NCI-H510A treated with DMSO at 0.1 percent for 48 hours (cell line): ENCODE results near the gene FOXL3.

Experiments
- DNase-seq: peaks from one replicate; lab custom pipeline; 2025; lab: John Stamatoyannopoulos, UW

The FOXL3 gene

GRCh38 chr7:266851-267840 lies 22.8 kb upstream of the FOXL3 start:
- no peak for DNase-seq

- no peak for DNase-seq
Observed at GRCh38 chr7:268991-269390, 21.0 kb upstream of the FOXL3 start.

- no peak for DNase-seq
Observed at GRCh38 chr7:269721-270120, 20.2 kb upstream of the FOXL3 start.

DNA sequence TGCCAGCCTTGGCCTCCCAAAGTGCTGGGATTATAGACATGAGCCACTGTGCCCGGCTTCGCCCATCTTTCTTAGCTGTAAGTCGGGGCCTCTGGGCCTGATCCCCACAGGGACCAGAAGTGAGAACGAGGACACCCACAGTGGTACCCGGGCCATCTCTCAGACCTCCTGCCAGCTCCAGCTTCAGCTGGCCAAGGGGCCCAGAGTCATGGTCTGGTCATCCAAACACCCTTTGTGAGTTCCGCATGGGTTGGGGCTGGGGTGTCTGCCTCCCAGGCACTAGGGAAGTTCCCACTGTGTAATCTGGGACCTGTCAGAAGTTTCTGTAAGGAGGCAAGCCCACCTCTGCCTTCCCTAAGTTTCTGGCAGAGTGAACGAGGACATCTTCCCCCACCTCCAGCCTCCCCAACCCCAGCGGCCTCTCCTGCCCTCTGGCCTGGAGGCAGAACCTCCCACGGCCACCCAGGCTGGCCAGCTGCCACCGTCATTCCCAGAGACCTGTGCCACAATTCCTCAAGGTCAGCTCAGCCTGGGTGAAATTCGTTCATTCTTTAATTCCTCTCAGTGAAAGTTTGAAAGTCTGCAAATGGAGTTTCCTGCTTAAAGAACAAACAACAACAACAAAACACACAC lies 19.5 kb upstream of the FOXL3 start:
- DNase-seq, result no peak

- no peak for DNase-seq
Observed at GRCh38 chr7:271266-272107, 18.5 kb upstream of the FOXL3 start.

DNA sequence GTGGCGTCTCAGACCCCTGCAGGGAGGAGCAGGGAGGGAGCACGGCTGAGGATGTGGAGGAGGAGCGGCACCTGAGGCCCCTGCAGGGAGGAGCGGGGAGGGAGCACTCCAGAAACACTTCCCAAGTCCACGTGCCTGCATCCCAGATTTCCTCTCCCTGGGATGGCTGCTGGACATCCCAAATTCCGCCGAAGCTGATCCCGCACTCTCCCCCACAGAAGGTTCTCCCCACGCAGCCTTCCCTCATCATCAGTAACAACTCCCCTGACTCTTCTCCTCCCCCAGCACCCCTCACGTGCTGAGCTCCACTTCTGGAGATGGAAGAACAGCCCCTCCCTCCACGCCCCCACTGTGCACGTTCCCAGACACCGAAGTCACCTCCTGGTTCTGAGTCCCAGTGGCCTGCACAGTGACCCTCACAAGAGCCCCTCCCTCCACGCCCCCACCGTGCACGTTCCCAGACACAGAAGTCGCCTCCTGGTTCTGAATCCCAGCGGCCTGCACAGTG lies 17.8 kb upstream of the FOXL3 start:
- no peak for DNase-seq

GRCh38 chr7:272631-273030 lies 17.3 kb upstream of the FOXL3 start:
- no peak for DNase-seq

DNA sequence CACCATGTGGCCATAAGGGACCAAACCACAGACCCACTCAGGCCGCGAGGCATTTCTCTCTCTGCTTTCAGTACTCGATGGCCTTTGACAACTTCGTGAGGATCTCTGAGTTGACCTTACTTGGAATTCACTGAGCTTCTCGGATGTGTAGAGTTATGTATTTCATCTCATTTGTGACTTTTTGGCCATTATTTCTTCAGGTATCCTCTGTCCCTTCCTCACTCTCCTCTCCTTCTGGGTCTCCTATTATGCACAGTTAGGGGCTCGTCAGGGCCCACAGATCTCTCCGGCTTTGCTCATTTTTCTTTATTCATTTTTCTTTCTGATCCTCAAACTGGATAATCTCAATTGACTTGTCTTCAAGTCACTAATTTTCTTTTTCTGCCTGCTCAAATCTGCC lies 16.6 kb upstream of the FOXL3 start:
- no peak for DNase-seq

GRCh38 chr7:274266-274665 lies 15.7 kb upstream of the FOXL3 start:
- DNase-seq, result no peak

- no peak for DNase-seq
Observed at GRCh38 chr7:276230-276835, 13.6 kb upstream of the FOXL3 start.

GRCh38 chr7:277228-277627 lies 12.7 kb upstream of the FOXL3 start:
- DNase-seq, result no peak

DNA sequence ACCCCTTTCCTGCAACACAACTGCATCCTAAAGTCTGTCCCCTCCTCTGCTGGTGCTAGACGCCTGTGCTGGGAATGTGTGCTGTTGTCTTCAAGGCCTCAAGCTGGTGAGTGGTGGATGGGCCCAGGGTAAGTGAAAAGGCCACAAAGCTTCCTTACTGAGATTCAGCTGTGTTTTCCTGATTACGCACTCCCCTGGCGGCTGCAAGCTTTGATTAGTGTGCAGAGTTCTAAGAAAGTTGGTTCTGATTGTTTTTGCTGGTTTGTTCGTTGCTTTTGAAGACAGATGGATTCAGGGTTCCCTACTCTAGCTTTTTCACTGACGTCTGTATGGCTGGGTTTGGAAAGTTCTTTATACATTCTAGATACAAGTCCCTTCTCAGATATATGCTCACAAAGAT lies 11.9 kb upstream of the FOXL3 start:
- DNase-seq, result no peak

- no peak for DNase-seq
Observed at GRCh38 chr7:279821-280220, 10.1 kb upstream of the FOXL3 start.

GRCh38 chr7:280461-280860 lies 9.5 kb upstream of the FOXL3 start:
- DNase-seq, result no peak

- DNase-seq, result no peak
Observed at GRCh38 chr7:281637-282036, 8.3 kb upstream of the FOXL3 start.

DNA sequence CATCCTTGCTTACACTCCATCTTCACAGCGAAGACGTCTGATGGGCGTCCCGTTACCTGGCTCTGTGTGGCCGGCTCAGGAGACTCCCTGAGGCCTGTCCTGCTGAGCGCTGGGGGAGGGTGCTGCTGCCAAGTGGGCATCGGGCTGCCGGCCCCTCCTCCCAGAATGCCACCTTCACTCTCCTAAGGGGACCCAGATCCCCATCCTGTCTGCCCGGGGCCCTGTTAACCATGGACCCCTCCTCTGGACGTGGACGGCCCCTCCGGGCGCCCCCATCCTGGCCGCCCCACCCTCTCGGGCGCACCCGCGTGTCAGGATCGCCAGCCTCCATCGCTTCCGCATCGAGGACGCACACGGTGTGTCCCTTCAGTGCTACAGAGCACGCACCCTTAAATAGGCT lies 7.3 kb upstream of the FOXL3 start:
- no peak for DNase-seq

- no peak for DNase-seq
Observed at GRCh38 chr7:284762-285722, 4.9 kb upstream of the FOXL3 start.

- DNase-seq, result no peak
Observed at GRCh38 chr7:285731-286130, 4.2 kb upstream of the FOXL3 start.

GRCh38 chr7:286266-286665 lies 3.7 kb upstream of the FOXL3 start:
- no peak for DNase-seq

- no peak for DNase-seq
Observed at GRCh38 chr7:288671-289101, 1.3 kb upstream of the FOXL3 start.
